Lower leg skin (tissue), 3 donors: ENCODE measurements around the gene UQCRC1.

Experiments
- CTCF ChIP-seq, 3 donors: fragments of 450-650 bp; IDR thresholded peaks; one replicate each; pipeline ENCODE4 v1.5.1; 2016; ENCODE audit warnings: antibody characterized with exemption in 3 of 3, mild to moderate bottlenecking in 3 of 3, moderate library complexity in 2 of 3
- POLR2A ChIP-seq, 2 donors: fragments of 450-650 bp; IDR thresholded peaks; one replicate each; pipeline ENCODE4 v1.6.1; 2016 to 2017; ENCODE audit warnings: antibody characterized with exemption in 2 of 2, mild to moderate bottlenecking in 1 of 2, moderate library complexity in 1 of 2

- no peak for TF ChIP-seq CTCF (IDR thresholded peaks at IDR 0.05)
- no peak for TF ChIP-seq POLR2A (IDR thresholded peaks at IDR 0.05)
These were observed 22.3 kb upstream of the UQCRC1 start for GRCh38 chr3:48631516-48632448.
